Natural killer cell (primary cell): ENCODE measurements around the gene RIMBP2. TPM values are rescaled to one million over a fixed set of nuclear protein-coding genes. Genes with fewer than 3 reads are reported as not detected.

Experiments used
- ATAC-seq, 3 donors: fragments of 150-1000 bp in 2 of 3; fragments of 200-7000 bp in 1 of 3; cut with Tn5 transposase; 1 replicate in 1 of 3; 2 replicates in 2 of 3; pipeline ENCODE4 v1.10.0; 2021; ENCODE audit warnings: mild to moderate bottlenecking in 2 of 3, moderate library complexity in 2 of 3
- DNase-seq, 2 donors: peaks; one replicate each; pipeline versions ENCODE4 v3.0.0 to v3.0.0-alpha.2; 2013 to 2021; ENCODE audit warnings: mixed read lengths in 1 of 2
- H3K27ac ChIP-seq: one replicate; pipeline ENCODE4 v1.5.1; 2013; ENCODE audit warnings: mild to moderate bottlenecking, low read length
- H3K27me3 ChIP-seq: one replicate; pipeline ENCODE4 v1.6.1; 2013; ENCODE audit warnings: low read length; ENCODE audit not compliant: control insufficient read depth, insufficient read depth
- H3K36me3 ChIP-seq: one replicate; pipeline ENCODE4 v1.6.1; 2013; ENCODE audit warnings: low read length; ENCODE audit not compliant: control insufficient read depth, insufficient read depth
- H3K4me1 ChIP-seq: one replicate; pipeline ENCODE4 v1.6.1; 2013; ENCODE audit warnings: low read length; ENCODE audit not compliant: control insufficient read depth, insufficient read depth
- H3K4me3 ChIP-seq: one replicate; pipeline ENCODE4 v1.5.1; 2013; ENCODE audit warnings: low read length
- H3K9me3 ChIP-seq: one replicate; pipeline ENCODE4 v1.6.1; 2013; ENCODE audit warnings: low read length; ENCODE audit not compliant: control insufficient read depth, insufficient read depth
- H3K27ac Mint-ChIP-seq, 2 donors: one replicate each; pipeline ENCODE4 v1.8.0; 2022; ENCODE audit warnings: mild to moderate bottlenecking in 2 of 2, mixed read lengths in 2 of 2, moderate library complexity in 1 of 2
- H3K27me3 Mint-ChIP-seq, 2 donors: one replicate each; pipeline ENCODE4 v1.8.0; 2022; ENCODE audit warnings: low read depth in 2 of 2, mixed read lengths in 2 of 2
- H3K36me3 Mint-ChIP-seq: one replicate; pipeline ENCODE4 v1.8.0; 2022; ENCODE audit warnings: mixed read lengths
- H3K4me1 Mint-ChIP-seq, 2 donors: one replicate each; pipeline ENCODE4 v1.8.0; 2022; ENCODE audit warnings: mixed read lengths in 2 of 2
- H3K4me3 Mint-ChIP-seq: one replicate; pipeline ENCODE4 v1.8.0; 2022; ENCODE audit warnings: mild to moderate bottlenecking, moderate library complexity, mixed read lengths
- H3K9me3 Mint-ChIP-seq, 2 donors: one replicate each; pipeline ENCODE4 v1.8.0; 2022; ENCODE audit warnings: mixed read lengths in 2 of 2
- CTCF ChIP-seq: fragments of 200-600 bp; IDR thresholded peaks from one replicate; pipeline ENCODE4 v1.8.0; 2022; ENCODE audit warnings: antibody characterized with exemption
- WGBS: methylation state at CpG from one replicate; pipeline ENCODE4 v1.1.7; 2013; ENCODE audit warnings: missing lambda C conversion rate; ENCODE audit not compliant: insufficient coverage; 5-methylcytosine and 5-hydroxymethylcytosine counted together
- intact Hi-C: fragments of 100-400 bp; cut with micrococcal nuclease; formaldehyde crosslinking; loops from one replicate; pipeline ENCODE4 v1.14.2; 2022
- total RNA-seq, 4 donors: library from RNA; stranded (reverse); fragments of 120-200 nt in 1 of 4; gene quantifications; one replicate each; pipeline versions ENCODE4 v1.2.3 to v1.2.4, GENCODE V29; 2013 to 2022

The RIMBP2 gene
- total RNA-seq, 3 donors from 2014 or later (not counting 1 experiment from before 2014, with no cell fraction given): not detected

DNA sequence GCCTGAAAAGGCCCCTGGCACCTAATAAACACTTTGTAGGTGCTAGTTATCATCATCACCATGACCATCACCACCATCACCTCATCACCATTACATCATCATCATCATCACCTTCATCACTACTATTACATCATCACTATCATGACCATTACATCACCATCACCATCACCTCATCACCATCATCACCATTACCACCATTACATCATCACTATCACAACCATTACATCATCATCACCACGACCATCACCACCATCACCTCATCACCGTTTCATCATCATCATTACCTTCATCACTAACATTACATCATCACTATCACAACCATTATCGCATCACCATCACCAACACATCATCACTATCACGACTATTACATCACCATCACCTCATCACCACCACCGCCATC, 132.8 kb downstream of the RIMBP2 start:
- H3K4me3 Mint-ChIP-seq: no peak overlapping the region
- H3K27me3 Mint-ChIP-seq: no peaks in the 10 kb centered on the region
- H3K4me1 ChIP-seq: no peaks in the 10 kb centered on the region
- no peak for DNase-seq
- peaks cover 5% of the 10 kb centered on the region for H3K9me3 ChIP-seq
- H3K4me1 Mint-ChIP-seq: no peaks in the 10 kb centered on the region
- H3K36me3 ChIP-seq: no peaks in the 10 kb centered on the region
- H3K4me3 ChIP-seq: no peak overlapping the region
- no peaks in the 10 kb centered on the region for H3K27me3 ChIP-seq
- no peak for TF ChIP-seq CTCF
- H3K9me3 Mint-ChIP-seq: peaks cover 0 to 3% of the 10 kb centered on the region in 2 donors
- no peak overlapping the region for H3K27ac ChIP-seq
- no peak for ATAC-seq
- WGBS: 86% methylated on average over 5 of the region's 5 CpGs
- no peaks in the 10 kb centered on the region for H3K36me3 Mint-ChIP-seq
- intact Hi-C loops: no loop called here
- no peak overlapping the region for H3K27ac Mint-ChIP-seq

- H3K4me3 ChIP-seq: no peak overlapping the region
- Mint-ChIP-seq H3K27me3 (no peaks in the 10 kb centered on the region), H3K9me3 (no peaks in the 10 kb centered on the region), H3K36me3 (no peaks in the 10 kb centered on the region), H3K27ac (no peak overlapping the region), H3K4me1 (no peaks in the 10 kb centered on the region), H3K4me3 (no peak overlapping the region)
- 89% methylated on average over 6 of the region's 6 CpGs for WGBS
- H3K27me3 ChIP-seq: no peaks in the 10 kb centered on the region
- TF ChIP-seq CTCF: no peak
- ATAC-seq (no peak), DNase-seq (no peak)
- H3K36me3 ChIP-seq: no peaks in the 10 kb centered on the region
- no peak overlapping the region for H3K27ac ChIP-seq
- H3K4me1 ChIP-seq: no peaks in the 10 kb centered on the region
- peaks cover 5% of the 10 kb centered on the region for H3K9me3 ChIP-seq
- intact Hi-C loops: no loop called here
Observed at GRCh38 chr12:130582286-130582685, 133.8 kb downstream of the RIMBP2 start.

DNA sequence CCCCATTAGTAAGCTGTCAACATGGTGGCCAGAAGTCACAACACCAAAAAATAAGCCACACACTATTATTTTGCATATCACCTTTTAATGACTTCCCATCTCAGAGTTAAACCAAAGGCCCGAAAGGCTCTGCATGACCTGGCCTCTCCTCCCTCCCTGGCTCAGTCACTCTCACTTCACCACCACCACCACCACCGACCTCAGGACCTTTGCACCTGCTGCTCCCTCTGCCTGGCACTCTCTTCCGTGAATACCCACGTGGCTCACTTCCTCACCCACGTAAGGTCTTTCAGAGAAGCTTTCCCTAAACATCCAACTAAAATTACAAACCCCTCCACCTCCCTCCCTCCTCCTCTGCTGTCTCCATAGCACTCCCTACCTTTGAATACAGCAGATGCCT, 134.3 kb downstream of the RIMBP2 start:
- no peaks in the 10 kb centered on the region for H3K27me3 ChIP-seq
- no peaks in the 10 kb centered on the region for H3K4me1 ChIP-seq
- no peak overlapping the region for H3K27ac Mint-ChIP-seq
- no peak for DNase-seq
- no peaks in the 10 kb centered on the region for H3K36me3 ChIP-seq
- no peak for TF ChIP-seq CTCF
- no peaks in the 10 kb centered on the region for H3K4me1 Mint-ChIP-seq
- ATAC-seq: no peak
- H3K27ac ChIP-seq: no peak overlapping the region
- intact Hi-C loops: no loop called here
- no peaks in the 10 kb centered on the region for H3K27me3 Mint-ChIP-seq
- H3K9me3 Mint-ChIP-seq: no peaks in the 10 kb centered on the region
- no peaks in the 10 kb centered on the region for H3K36me3 Mint-ChIP-seq
- 64% methylated on average over 5 of the region's 5 CpGs for WGBS
- H3K9me3 ChIP-seq: peaks cover 5% of the 10 kb centered on the region
- H3K4me3 Mint-ChIP-seq: no peak overlapping the region
- no peak overlapping the region for H3K4me3 ChIP-seq

DNA sequence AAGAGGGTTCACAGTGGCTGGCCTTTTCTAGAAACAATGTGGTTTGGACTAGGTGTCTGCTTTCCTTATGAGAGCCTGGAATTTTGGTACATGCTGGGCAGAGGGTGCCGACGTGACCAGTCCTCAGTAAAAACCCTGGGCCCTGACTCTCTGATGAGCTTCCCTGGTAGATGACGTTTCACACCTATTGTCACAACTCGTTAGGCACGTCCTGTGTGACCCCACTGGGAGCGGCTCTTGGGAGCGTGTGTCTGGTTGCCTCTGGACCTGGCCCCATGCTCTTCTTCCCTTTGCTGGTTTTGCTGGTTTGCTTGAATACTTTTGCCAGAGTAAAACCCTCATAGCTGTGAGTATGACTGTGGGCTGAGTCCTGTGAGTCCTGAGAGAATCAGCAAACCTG, 136.9 kb downstream of the RIMBP2 start:
- no peaks in the 10 kb centered on the region for H3K9me3 Mint-ChIP-seq
- no peak overlapping the region for H3K4me3 Mint-ChIP-seq
- TF ChIP-seq CTCF: no peak
- Histone ChIP-seq H3K9me3 (peaks cover 2% of the 10 kb centered on the region), H3K27ac (no peak overlapping the region), H3K4me1 (no peaks in the 10 kb centered on the region), H3K4me3 (no peak overlapping the region), H3K27me3 (no peaks in the 10 kb centered on the region), H3K36me3 (no peaks in the 10 kb centered on the region)
- no peaks in the 10 kb centered on the region for H3K4me1 Mint-ChIP-seq
- intact Hi-C loops: no loop called here
- no peak for ATAC-seq
- H3K27ac Mint-ChIP-seq: no peak overlapping the region
- H3K27me3 Mint-ChIP-seq: no peaks in the 10 kb centered on the region
- H3K36me3 Mint-ChIP-seq: no peaks in the 10 kb centered on the region
- 68% methylated on average over 7 of the region's 7 CpGs for WGBS
- no peak for DNase-seq
